Measurements from ENCODE around the gene MAN1B1.

DNA sequence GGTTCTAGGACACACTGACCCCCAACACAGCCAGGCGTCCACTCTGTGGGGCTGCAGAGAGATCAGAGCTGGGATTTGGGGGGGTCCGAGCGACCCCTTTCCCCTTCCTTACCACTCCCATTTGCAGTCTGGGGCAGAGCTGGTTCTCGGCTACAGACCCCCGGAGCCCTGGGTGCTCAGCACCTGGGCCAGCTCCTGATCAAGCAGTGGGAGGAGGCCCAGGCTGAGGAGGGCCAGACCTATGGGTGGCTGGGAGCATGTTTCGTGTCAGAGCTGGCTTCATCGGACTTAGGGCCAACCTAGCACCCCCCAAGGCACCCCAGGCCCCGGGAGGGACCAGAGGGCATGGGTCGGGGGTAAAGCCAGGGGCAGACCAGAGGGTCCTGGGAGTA, 59.7 kb downstream of the MAN1B1 start:
- TF ChIP-seq, protein P1, sequence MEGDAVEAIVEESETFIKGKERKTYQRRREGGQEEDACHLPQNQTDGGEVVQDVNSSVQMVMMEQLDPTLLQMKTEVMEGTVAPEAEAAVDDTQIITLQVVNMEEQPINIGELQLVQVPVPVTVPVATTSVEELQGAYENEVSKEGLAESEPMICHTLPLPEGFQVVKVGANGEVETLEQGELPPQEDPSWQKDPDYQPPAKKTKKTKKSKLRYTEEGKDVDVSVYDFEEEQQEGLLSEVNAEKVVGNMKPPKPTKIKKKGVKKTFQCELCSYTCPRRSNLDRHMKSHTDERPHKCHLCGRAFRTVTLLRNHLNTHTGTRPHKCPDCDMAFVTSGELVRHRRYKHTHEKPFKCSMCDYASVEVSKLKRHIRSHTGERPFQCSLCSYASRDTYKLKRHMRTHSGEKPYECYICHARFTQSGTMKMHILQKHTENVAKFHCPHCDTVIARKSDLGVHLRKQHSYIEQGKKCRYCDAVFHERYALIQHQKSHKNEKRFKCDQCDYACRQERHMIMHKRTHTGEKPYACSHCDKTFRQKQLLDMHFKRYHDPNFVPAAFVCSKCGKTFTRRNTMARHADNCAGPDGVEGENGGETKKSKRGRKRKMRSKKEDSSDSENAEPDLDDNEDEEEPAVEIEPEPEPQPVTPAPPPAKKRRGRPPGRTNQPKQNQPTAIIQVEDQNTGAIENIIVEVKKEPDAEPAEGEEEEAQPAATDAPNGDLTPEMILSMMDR (IDR thresholded peaks at IDR 0.05), result no peak
- TF ChIP-seq POLR2AphosphoS5 (IDR thresholded peaks at IDR 0.05), result no peak

Data from prostate gland (tissue), 2 donors.